Measurements from ENCODE around the gene DUSP15.

DUSP15 gene

DNA sequence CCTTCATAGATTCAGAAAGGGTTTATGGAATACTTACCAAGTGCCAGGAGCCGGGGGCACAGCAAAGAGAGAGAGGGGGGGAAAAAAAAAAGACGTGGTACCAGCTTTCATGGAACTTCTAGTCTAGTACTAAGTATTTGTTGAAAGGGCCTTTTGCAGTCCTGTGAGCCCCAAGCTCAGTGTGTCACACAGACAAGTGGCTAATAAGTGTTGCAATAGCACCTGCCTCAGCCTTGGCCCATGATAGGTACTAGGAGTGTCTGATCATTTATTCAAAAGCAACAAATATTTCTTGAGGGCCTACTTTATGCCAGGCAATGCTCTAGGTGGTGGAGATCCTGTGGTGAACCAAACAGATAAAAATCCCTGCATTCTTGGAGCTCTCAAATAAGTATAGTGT lies 43.3 kb downstream of the DUSP15 start:
- no peaks in the 10 kb centered on the region for H3K27me3 ChIP-seq (ENCODE audit: insufficient read depth, low read depth, severe bottlenecking)
- DNase-seq: no peak
- H3K27ac ChIP-seq: no peak overlapping the region
- H3K9me3 ChIP-seq (ENCODE audit: severe bottlenecking): no peaks in the 10 kb centered on the region
- no peak overlapping the region for H3K4me3 ChIP-seq (ENCODE audit: low read depth, low read length)
- no peaks in the 10 kb centered on the region for H3K36me3 ChIP-seq
- TF ChIP-seq CTCF (IDR thresholded peaks at IDR 0.05; ENCODE audit: low read depth, low read length): no peak

- Histone ChIP-seq H3K9me3 (ENCODE audit: severe bottlenecking) (no peaks in the 10 kb centered on the region), H3K36me3 (no peaks in the 10 kb centered on the region), H3K4me3 (ENCODE audit: low read depth, low read length) (no peak overlapping the region), H3K27ac (no peak overlapping the region), H3K27me3 (ENCODE audit: insufficient read depth, low read depth, severe bottlenecking) (no peaks in the 10 kb centered on the region)
- DNase-seq: no peak
- no peak for TF ChIP-seq CTCF (IDR thresholded peaks at IDR 0.05; ENCODE audit: low read depth, low read length)
Observed at GRCh38 chr20:31826074-31826473, 44.3 kb downstream of the DUSP15 start.

- H3K4me3 ChIP-seq (ENCODE audit: low read depth, low read length): no peak overlapping the region
- no peak for DNase-seq
- no peak overlapping the region for H3K27ac ChIP-seq
- TF ChIP-seq CTCF (IDR thresholded peaks at IDR 0.05; ENCODE audit: low read depth, low read length): no peak
- H3K27me3 ChIP-seq (ENCODE audit: insufficient read depth, low read depth, severe bottlenecking): no peaks in the 10 kb centered on the region
- H3K9me3 ChIP-seq (ENCODE audit: severe bottlenecking): no peaks in the 10 kb centered on the region
- no peaks in the 10 kb centered on the region for H3K36me3 ChIP-seq
Observed at GRCh38 chr20:31824554-31825313, 45.6 kb downstream of the DUSP15 start.

DNA sequence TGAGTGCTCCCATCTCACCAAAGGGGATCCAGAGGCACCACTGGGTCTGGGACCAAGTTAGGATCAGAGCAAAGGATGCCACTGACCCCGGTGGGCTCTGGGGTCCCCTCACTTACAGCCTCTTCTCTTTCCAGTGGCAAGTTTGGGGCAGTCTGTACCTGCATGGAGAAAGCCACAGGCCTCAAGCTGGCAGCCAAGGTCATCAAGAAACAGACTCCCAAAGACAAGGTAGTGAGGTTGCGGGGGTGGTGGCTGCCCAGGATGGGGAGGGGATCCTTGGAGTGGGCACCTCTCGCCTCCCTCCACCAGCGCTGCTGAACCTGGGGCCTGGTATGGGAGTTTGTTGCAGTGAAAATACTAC lies 46.2 kb downstream of the DUSP15 start:
- no peak for TF ChIP-seq CTCF (IDR thresholded peaks at IDR 0.05; ENCODE audit: low read depth, low read length)
- no peak overlapping the region for H3K27ac ChIP-seq
- H3K36me3 ChIP-seq: no peaks in the 10 kb centered on the region
- H3K27me3 ChIP-seq (ENCODE audit: insufficient read depth, low read depth, severe bottlenecking): no peaks in the 10 kb centered on the region
- H3K4me3 ChIP-seq (ENCODE audit: low read depth, low read length): no peak overlapping the region
- no peaks in the 10 kb centered on the region for H3K9me3 ChIP-seq (ENCODE audit: severe bottlenecking)
- no peak for DNase-seq

DNA sequence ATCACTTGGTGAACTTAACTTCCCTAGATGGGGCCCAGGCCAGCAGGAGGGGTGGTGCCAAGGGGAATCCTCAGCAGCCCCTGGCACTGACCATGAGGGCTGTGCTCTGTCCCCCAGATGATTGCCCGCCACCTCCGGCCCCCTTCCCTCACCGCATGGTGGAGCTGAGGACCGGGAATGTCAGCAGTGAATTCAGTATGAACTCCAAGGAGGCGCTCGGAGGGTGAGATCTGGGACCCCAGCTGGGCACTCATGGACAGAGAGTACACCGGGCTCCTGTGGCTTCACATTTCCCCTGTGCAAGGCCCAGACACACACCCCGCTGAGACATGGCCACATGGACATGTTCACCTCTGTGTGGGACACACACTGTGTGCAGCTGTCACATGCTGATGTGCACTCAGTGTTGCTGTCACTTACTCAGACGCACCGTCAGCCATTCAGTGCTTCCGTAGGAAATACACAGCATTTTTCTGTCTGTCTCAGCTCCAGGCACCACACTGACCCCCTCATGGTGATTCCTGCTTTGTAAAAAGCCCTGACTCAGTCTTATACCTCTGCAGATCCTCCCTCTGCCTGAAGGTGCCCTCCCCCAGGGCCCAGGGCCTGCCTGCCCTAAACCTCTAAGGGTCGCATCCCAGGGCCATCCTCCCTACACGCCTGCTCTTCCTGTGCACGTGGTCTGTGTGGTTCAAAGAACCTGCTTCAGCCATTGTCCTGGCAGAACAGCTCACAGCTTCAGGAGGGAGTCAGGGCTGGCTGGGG lies 46.8 kb downstream of the DUSP15 start:
- no peak for DNase-seq
- no peak for TF ChIP-seq CTCF (IDR thresholded peaks at IDR 0.05; ENCODE audit: low read depth, low read length)
- no peak overlapping the region for H3K27ac ChIP-seq
- H3K9me3 ChIP-seq (ENCODE audit: severe bottlenecking): no peaks in the 10 kb centered on the region
- H3K36me3 ChIP-seq: no peaks in the 10 kb centered on the region
- no peaks in the 10 kb centered on the region for H3K27me3 ChIP-seq (ENCODE audit: insufficient read depth, low read depth, severe bottlenecking)
- no peak overlapping the region for H3K4me3 ChIP-seq (ENCODE audit: low read depth, low read length)
